OCI-LY3 (cell line): ENCODE measurements around the gene NPTXR.

ENCODE experiments used
- CTCF ChIP-seq: fragments of 200-600, 300-600 bp; sonication (generic); IDR thresholded peaks from 2 replicates; pipeline ENCODE4 v1.5.1; 2014; ENCODE audit warnings: antibody characterized with exemption, low read length, low read depth
- EZH2phosphoT487 ChIP-seq: fragments of 200-600 bp; shearing (Covaris generic); IDR thresholded peaks from 2 replicates; pipeline ENCODE4 v1.6.1; 2018; ENCODE audit warnings: antibody characterized with exemption, mixed run types, low read depth

GRCh38 chr22:38834215-38834953 is 9.4 kb downstream of the NPTXR start:
- no peak for TF ChIP-seq CTCF
- no peak for TF ChIP-seq EZH2phosphoT487
